Dermis microvascular lymphatic vessel endothelial cell (primary cell): ENCODE results near the gene ASPM. TPM values are rescaled to one million over a fixed set of nuclear protein-coding genes. Genes with fewer than 3 reads are reported as not detected.

Source experiments
- total RNA-seq: library from RNA; depleted of rRNA; stranded (reverse); fragments of >200 nt; gene quantifications from 2 replicates; pipeline ENCODE4 v1.2.1, GENCODE V29; 2014

Gene ASPM
- total RNA-seq, 1 donor from 2014 or later: 26.2 TPM

Other genes starting within 250 kb of the ASPM start
- gene CFHR2, start 202.9 kb downstream of the ASPM start, total RNA-seq: not detected in 2 replicates
- gene CFHR5, start 169.1 kb downstream of the ASPM start, total RNA-seq: not detected in 2 replicates
- not detected in 2 replicates for gene F13B, start 79.4 kb downstream of the ASPM start, total RNA-seq
- gene ZBTB41, start 54.6 kb upstream of the ASPM start, total RNA-seq: 4.7 and 5.4 TPM in 2 replicates
- gene CRB1, start 121.6 kb upstream of the ASPM start, total RNA-seq: under 0.01 TPM in 1 of 2 replicates, not detected in the other